ENCODE results near the gene SPATS2.
"Not testable (repeated sequence)": the region's sequence is repeated elsewhere in the genome, so short reads cannot be mapped to it uniquely, and the experiment has no call there.

Gene SPATS2

DNA sequence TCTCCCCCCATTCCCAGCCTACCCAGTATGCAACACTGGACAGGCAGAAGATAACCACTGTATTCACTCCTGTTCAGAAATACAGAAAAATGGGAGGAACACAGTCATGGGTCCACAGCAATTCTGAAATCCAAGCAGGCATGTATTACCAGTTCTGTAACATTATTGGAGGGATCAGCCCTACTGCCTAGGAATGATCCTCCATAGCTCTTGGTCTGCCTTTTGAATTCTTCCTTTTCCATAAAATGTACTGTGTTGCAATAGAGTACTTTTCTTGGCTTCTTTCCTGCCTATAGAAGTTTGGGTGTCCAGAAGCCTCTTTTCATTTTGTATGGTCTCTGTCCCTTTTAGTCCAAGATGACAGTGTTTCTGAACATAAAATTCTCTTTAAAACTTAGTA lies 46.5 kb downstream of the SPATS2 start:
- H3K4me3 ChIP-seq (ENCODE audit: extremely low read depth, insufficient read depth, low read length, poor library complexity, severe bottlenecking), result no peak overlapping the region
- no peak overlapping the region for H3K27ac ChIP-seq (ENCODE audit: low read depth, low read length, severe bottlenecking)
- H3K9me3 ChIP-seq (ENCODE audit: control insufficient read depth, low read length), result no peaks in the 10 kb centered on the region
- H3K36me3 ChIP-seq (ENCODE audit: control insufficient read depth, insufficient read depth, low read length), result peaks cover 16% of the 10 kb centered on the region
- no peaks in the 10 kb centered on the region for H3K4me1 ChIP-seq (ENCODE audit: control insufficient read depth, insufficient read depth, low read length, poor library complexity, severe bottlenecking)

DNA sequence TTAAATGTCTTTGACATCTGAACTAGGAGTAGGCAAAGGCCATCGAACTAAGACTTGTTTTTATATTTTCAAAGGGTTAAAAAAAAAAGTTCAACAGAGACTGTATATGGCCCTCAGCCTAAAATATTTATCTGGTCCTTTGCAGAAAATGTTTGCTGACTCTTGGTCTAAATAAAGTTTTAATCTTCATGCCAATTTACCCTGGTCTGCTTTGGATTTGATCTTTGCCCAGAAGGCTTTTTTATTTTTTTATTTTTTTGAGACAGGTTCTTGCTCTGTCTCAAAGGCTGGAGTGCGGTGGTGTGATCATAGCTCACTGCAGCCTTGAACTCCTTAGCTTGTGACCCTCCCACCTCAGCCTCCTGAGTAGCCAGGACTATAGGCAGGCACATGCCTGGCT lies 47.1 kb downstream of the SPATS2 start:
- peaks cover 16% of the 10 kb centered on the region for H3K36me3 ChIP-seq (ENCODE audit: control insufficient read depth, insufficient read depth, low read length)
- 100% methylated on average over 2 of the region's 2 CpGs; no CpG with 5 or more reads in 1 of the 2 experiments for WGBS, 2 experiments (ENCODE audit: insufficient coverage in 2 of 2)
- H3K4me3 ChIP-seq (ENCODE audit: extremely low read depth, insufficient read depth, low read length, poor library complexity, severe bottlenecking), result no peak overlapping the region

DNA sequence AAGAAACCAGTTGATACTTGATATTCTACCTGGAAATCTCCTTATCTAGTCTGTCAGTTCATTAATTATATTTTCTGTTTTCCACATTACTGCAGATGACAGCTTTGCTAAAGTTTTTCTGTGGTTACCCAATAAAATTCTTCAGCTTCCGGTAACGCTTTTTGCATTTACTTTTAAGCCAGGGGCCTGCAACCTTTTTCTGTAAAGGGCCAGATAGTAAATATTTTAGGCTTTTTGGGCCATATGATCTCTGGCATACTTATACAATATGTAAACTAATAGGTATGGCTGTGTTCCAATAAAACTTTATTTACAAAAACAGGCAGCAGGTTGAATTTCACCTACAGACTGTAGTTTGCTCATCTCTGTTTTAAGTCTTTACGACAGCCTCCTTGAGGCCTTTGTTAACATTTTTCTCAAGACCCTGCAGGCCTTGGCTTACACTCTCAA lies 48.3 kb downstream of the SPATS2 start:
- H3K4me1 ChIP-seq (ENCODE audit: control insufficient read depth, insufficient read depth, low read length, poor library complexity, severe bottlenecking), result no peaks in the 10 kb centered on the region
- no peak overlapping the region for H3K4me3 ChIP-seq (ENCODE audit: extremely low read depth, insufficient read depth, low read length, poor library complexity, severe bottlenecking)
- no peaks in the 10 kb centered on the region for H3K9me3 ChIP-seq (ENCODE audit: control insufficient read depth, low read length)
- WGBS, 2 experiments (ENCODE audit: insufficient coverage in 2 of 2), result 94 to 95% methylated on average over 2 to 3 of the region's 3 CpGs
- peaks cover 16% of the 10 kb centered on the region for H3K36me3 ChIP-seq (ENCODE audit: control insufficient read depth, insufficient read depth, low read length)
- H3K27ac ChIP-seq (ENCODE audit: low read depth, low read length, severe bottlenecking), result peak overlapping the region; percentile 10

More for the DNA sequence above, 47.1 kb downstream of the SPATS2 start:
- Histone ChIP-seq H3K9me3 (ENCODE audit: control insufficient read depth, low read length) (no peaks in the 10 kb centered on the region), H3K4me1 (ENCODE audit: control insufficient read depth, insufficient read depth, low read length, poor library complexity, severe bottlenecking) (no peaks in the 10 kb centered on the region), H3K27ac (ENCODE audit: low read depth, low read length, severe bottlenecking) (no peak overlapping the region)

DNA sequence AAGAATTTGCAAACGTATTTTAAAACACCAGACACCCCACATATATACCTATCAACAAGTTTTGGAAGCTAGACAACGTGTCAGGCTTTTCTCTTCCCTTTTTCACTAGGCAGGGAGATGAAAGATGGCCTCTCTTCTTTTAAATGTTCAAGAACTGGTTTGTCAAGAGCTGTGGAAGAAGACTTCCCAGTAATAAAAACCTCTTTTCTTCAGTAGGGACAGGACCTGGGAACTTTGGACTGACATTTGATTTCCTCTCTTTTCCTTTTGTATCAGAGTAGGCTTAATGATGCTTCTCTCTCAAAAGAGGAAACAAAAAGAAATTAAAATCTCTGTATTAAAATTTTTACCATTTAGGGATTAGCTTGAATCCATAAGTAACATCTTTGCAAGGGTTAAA lies 49.6 kb downstream of the SPATS2 start:
- Histone ChIP-seq H3K4me3 (ENCODE audit: extremely low read depth, insufficient read depth, low read length, poor library complexity, severe bottlenecking) (no peak overlapping the region), H3K27ac (ENCODE audit: low read depth, low read length, severe bottlenecking) (no peak overlapping the region), H3K4me1 (ENCODE audit: control insufficient read depth, insufficient read depth, low read length, poor library complexity, severe bottlenecking) (no peaks in the 10 kb centered on the region), H3K36me3 (ENCODE audit: control insufficient read depth, insufficient read depth, low read length) (peaks cover 12% of the 10 kb centered on the region), H3K9me3 (ENCODE audit: control insufficient read depth, low read length) (no peaks in the 10 kb centered on the region)
- no CpG with 5 or more reads among the region's 2 CpGs for WGBS, 2 experiments (ENCODE audit: insufficient coverage in 2 of 2)

DNA sequence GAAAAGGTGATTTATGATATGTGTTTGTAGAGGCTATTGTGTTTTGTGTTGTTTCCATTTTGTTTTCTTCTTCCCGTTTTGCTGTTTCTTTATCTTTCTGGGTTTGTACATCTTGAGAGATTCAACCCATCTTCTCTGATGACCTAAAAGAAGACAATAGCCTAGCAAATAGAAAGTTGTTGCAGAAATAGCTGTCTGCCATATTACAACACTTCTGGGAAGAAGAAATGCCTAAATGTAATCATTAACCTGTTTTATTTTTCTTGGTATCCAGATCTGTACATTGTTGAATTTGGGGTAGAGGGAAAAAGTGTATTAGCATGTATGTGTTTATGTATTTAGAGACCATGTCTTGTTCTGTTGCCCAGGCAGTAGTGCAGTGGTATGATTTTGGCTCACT lies 50.3 kb downstream of the SPATS2 start:
- WGBS, 2 experiments (ENCODE audit: insufficient coverage in 2 of 2), result no CpG with 5 or more reads among the region's 1 CpG
- H3K4me3 ChIP-seq (ENCODE audit: extremely low read depth, insufficient read depth, low read length, poor library complexity, severe bottlenecking), result no peak overlapping the region
- H3K27ac ChIP-seq (ENCODE audit: low read depth, low read length, severe bottlenecking), result no peak overlapping the region
- H3K4me1 ChIP-seq (ENCODE audit: control insufficient read depth, insufficient read depth, low read length, poor library complexity, severe bottlenecking), result no peaks in the 10 kb centered on the region
- H3K36me3 ChIP-seq (ENCODE audit: control insufficient read depth, insufficient read depth, low read length), result peaks cover 9% of the 10 kb centered on the region
- H3K9me3 ChIP-seq (ENCODE audit: control insufficient read depth, low read length), result no peaks in the 10 kb centered on the region

DNA sequence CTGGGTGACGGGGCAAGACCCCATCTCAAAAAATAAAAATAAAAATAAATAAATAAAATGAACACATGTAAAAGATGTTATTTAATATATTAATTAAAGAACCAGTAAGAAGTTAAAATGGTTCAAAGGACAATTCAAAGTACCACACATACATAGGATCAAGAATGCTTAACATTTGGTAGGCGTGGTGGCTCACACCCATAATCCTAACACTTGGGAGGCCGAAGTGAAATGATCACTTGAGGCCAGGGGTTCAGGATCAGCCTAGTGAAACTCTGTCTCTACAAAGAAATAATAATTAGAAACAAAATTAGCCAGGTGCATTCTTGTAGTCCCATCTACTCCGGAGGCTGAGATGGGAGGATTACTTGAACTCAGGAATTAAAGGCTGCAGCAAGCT lies 53.3 kb downstream of the SPATS2 start:
- H3K9me3 ChIP-seq (ENCODE audit: control insufficient read depth, low read length), result no peaks in the 10 kb centered on the region
- WGBS, 2 experiments (ENCODE audit: insufficient coverage in 2 of 2), result 87 to 90% methylated on average over 2 to 3 of the region's 4 CpGs
- H3K4me3 ChIP-seq (ENCODE audit: extremely low read depth, insufficient read depth, low read length, poor library complexity, severe bottlenecking), result no peak overlapping the region
- no peak overlapping the region for H3K27ac ChIP-seq (ENCODE audit: low read depth, low read length, severe bottlenecking)
- H3K36me3 ChIP-seq (ENCODE audit: control insufficient read depth, insufficient read depth, low read length), result peaks cover 11% of the 10 kb centered on the region
- no peaks in the 10 kb centered on the region for H3K4me1 ChIP-seq (ENCODE audit: control insufficient read depth, insufficient read depth, low read length, poor library complexity, severe bottlenecking)

DNA sequence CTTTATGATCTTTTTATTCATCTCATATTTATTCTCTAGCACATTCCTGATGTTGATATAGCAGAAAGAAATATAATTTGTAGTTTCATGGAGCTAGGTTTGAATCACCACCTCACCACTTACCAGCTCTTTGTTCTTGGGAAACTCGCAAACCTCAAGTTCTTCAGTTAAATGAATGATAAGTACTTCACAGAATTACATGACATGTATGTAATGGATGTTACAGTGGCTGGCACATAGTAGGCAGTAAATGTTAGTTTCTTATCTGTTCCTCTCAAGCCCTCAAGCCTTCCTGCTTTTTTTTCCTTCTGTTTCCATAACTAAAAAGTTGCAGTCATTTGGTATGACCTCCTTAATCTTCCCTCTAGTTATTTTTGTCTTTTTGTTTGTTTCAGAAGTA lies 54.9 kb downstream of the SPATS2 start:
- WGBS, 2 experiments (ENCODE audit: insufficient coverage in 2 of 2), result no CpG with 5 or more reads among the region's 1 CpG
- Histone ChIP-seq H3K27ac (ENCODE audit: low read depth, low read length, severe bottlenecking) (no peak overlapping the region), H3K4me3 (ENCODE audit: extremely low read depth, insufficient read depth, low read length, poor library complexity, severe bottlenecking) (no peak overlapping the region), H3K9me3 (ENCODE audit: control insufficient read depth, low read length) (peaks cover 5% of the 10 kb centered on the region), H3K4me1 (ENCODE audit: control insufficient read depth, insufficient read depth, low read length, poor library complexity, severe bottlenecking) (no peaks in the 10 kb centered on the region), H3K36me3 (ENCODE audit: control insufficient read depth, insufficient read depth, low read length) (peaks cover 20% of the 10 kb centered on the region)

DNA sequence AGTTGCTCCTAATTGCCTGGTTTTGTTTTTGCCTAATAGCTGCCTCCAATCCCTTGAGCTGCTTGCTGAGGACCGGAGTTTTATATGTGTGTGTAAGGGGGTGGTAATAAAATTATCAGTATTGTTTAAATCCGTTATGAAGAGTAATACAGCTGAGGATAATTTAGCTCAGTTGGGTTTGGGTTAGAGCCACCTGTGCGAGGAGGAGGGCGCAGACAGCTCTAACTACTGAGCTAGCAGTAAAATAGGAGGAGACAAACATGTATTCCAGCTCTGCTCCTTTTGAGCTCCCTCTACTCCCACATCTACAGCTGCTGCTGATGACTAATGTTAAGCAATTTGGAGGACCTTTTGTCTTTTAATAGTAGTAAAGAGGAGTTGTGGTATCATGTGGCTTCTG lies 61.5 kb downstream of the SPATS2 start:
- peaks cover 8% of the 10 kb centered on the region for H3K9me3 ChIP-seq (ENCODE audit: control insufficient read depth, low read length)
- WGBS, 2 experiments (ENCODE audit: insufficient coverage in 2 of 2), result 90 to 94% methylated on average over 2 of the region's 4 CpGs
- no peak overlapping the region for H3K27ac ChIP-seq (ENCODE audit: low read depth, low read length, severe bottlenecking)
- H3K4me1 ChIP-seq (ENCODE audit: control insufficient read depth, insufficient read depth, low read length, poor library complexity, severe bottlenecking), result peaks cover 3% of the 10 kb centered on the region
- H3K4me3 ChIP-seq (ENCODE audit: extremely low read depth, insufficient read depth, low read length, poor library complexity, severe bottlenecking), result no peak overlapping the region
- H3K36me3 ChIP-seq (ENCODE audit: control insufficient read depth, insufficient read depth, low read length), result peaks cover 20% of the 10 kb centered on the region

DNA sequence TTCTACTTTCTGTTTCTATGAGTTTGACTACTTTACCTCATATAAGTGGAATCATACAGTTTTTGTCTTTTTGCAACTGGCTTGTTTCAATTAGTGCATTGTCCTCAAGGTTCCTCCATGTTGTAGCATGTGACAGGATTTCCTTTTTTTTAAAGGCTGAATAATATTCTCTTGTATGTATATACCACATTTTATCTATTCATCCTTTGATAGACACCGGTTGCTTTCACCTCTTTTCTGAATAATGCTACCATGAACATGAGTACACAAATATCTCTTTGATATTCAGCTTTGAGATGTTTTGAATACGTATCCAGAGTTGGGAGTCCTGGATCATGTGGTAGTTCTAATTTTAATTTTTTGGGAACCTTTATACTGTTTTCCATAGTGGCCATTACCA lies 65.4 kb downstream of the SPATS2 start:
- H3K9me3 ChIP-seq (ENCODE audit: control insufficient read depth, low read length), result peaks cover 5% of the 10 kb centered on the region
- WGBS, 2 experiments (ENCODE audit: insufficient coverage in 2 of 2), result no CpG with 5 or more reads among the region's 2 CpGs
- no peaks in the 10 kb centered on the region for H3K36me3 ChIP-seq (ENCODE audit: control insufficient read depth, insufficient read depth, low read length)
- no peak overlapping the region for H3K27ac ChIP-seq (ENCODE audit: low read depth, low read length, severe bottlenecking)
- H3K4me1 ChIP-seq (ENCODE audit: control insufficient read depth, insufficient read depth, low read length, poor library complexity, severe bottlenecking), result peaks cover 3% of the 10 kb centered on the region
- H3K4me3 ChIP-seq (ENCODE audit: extremely low read depth, insufficient read depth, low read length, poor library complexity, severe bottlenecking), result no peak overlapping the region

DNA sequence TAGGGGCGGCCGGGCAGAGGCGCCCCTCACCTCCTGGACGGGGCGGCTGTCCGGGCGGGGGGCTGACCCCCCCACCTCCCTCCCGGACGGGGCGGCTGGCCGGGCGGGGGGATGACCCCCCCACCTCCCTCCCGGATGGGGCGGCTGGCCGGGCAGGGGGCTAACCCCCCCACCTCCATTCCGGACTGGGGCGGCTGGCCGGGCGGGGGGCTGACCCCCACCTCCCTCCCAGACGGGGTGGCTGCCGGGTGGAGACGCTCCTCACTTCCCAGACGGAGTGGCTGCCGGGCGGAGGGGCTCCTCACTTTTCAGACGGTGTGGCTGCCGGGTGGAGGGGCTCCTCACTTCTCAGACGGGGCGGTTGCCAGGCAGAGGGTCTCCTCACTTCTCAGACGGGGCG lies 69.5 kb downstream of the SPATS2 start:
- 92% methylated on average over 2 of the region's 31 CpGs; no CpG with 5 or more reads in 1 of the 2 experiments for WGBS, 2 experiments (ENCODE audit: insufficient coverage in 2 of 2)
- H3K4me1 ChIP-seq (ENCODE audit: control insufficient read depth, insufficient read depth, low read length, poor library complexity, severe bottlenecking); H3K36me3 ChIP-seq (ENCODE audit: control insufficient read depth, insufficient read depth, low read length): not testable (repeated sequence)

DNA sequence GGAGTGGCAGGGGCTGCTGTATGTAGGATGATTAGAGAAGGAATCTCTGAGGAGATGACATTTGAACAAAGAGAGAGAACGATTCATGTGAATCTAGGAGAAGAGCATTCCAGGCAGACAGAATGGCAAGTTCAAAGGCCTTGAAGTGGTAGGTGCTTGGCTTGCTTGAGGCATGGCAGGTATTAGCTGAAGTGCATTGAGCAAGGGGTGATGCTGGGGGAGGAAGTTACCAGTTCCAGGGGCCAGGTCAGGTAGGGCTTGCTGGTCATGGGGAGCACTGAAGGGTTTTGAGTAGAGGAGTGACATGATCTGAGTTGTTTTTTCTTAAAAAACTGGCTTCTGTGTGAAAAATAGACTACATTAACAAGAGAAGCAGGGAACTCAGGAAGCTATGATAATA lies 71.8 kb downstream of the SPATS2 start:
- Histone ChIP-seq H3K9me3 (ENCODE audit: control insufficient read depth, low read length) (no peaks in the 10 kb centered on the region), H3K4me1 (ENCODE audit: control insufficient read depth, insufficient read depth, low read length, poor library complexity, severe bottlenecking) (no peaks in the 10 kb centered on the region), H3K36me3 (ENCODE audit: control insufficient read depth, insufficient read depth, low read length) (peaks cover 7% of the 10 kb centered on the region), H3K27ac (ENCODE audit: low read depth, low read length, severe bottlenecking) (no peak overlapping the region), H3K4me3 (ENCODE audit: extremely low read depth, insufficient read depth, low read length, poor library complexity, severe bottlenecking) (no peak overlapping the region)
- WGBS, 2 experiments (ENCODE audit: insufficient coverage in 2 of 2), result 75 to 83% methylated on average over 1 of the region's 1 CpG

More for the DNA sequence above, 69.5 kb downstream of the SPATS2 start:
- not testable (repeated sequence) for H3K4me3 ChIP-seq (ENCODE audit: extremely low read depth, insufficient read depth, low read length, poor library complexity, severe bottlenecking); H3K9me3 ChIP-seq (ENCODE audit: control insufficient read depth, low read length); H3K27ac ChIP-seq (ENCODE audit: low read depth, low read length, severe bottlenecking)

All from mesodermal cell (in vitro differentiated cells).